GDM1 (cell line): ENCODE data around the gene DAZAP1.

ENCODE experiments used
- DNase-seq: peaks from one replicate; lab custom pipeline; 2025; lab: John Stamatoyannopoulos, UW

DAZAP1 gene

GRCh38 chr19:1459479-1459878 lies 52.1 kb downstream of the DAZAP1 start:
- DNase-seq, result no peak

- no peak for DNase-seq
Observed at GRCh38 chr19:1460033-1460995, 52.9 kb downstream of the DAZAP1 start.

- no peak for DNase-seq
Observed at GRCh38 chr19:1461862-1462261, 54.5 kb downstream of the DAZAP1 start.

GRCh38 chr19:1465191-1466016 lies 58.0 kb downstream of the DAZAP1 start:
- DNase-seq, result no peak

GRCh38 chr19:1466018-1466460 lies 58.7 kb downstream of the DAZAP1 start:
- DNase-seq, result no peak

GRCh38 chr19:1466461-1467214 lies 59.3 kb downstream of the DAZAP1 start:
- DNase-seq, result no peak

- DNase-seq, result no peak
Observed at GRCh38 chr19:1467215-1467489, 59.8 kb downstream of the DAZAP1 start.

- DNase-seq, result no peak
Observed at GRCh38 chr19:1467490-1468273, 60.3 kb downstream of the DAZAP1 start.

- no peak for DNase-seq
Observed at GRCh38 chr19:1468274-1468820, 61.0 kb downstream of the DAZAP1 start.

GRCh38 chr19:1468821-1469254 lies 61.5 kb downstream of the DAZAP1 start:
- no peak for DNase-seq

GRCh38 chr19:1469255-1470054 lies 62.1 kb downstream of the DAZAP1 start:
- DNase-seq, result no peak

- no peak for DNase-seq
Observed at GRCh38 chr19:1470055-1470304, 62.6 kb downstream of the DAZAP1 start.

- no peak for DNase-seq
Observed at GRCh38 chr19:1470305-1471009, 63.1 kb downstream of the DAZAP1 start.

GRCh38 chr19:1471010-1471514 lies 63.7 kb downstream of the DAZAP1 start:
- DNase-seq, result no peak

GRCh38 chr19:1471515-1472160 lies 64.3 kb downstream of the DAZAP1 start:
- DNase-seq, result no peak

GRCh38 chr19:1472231-1473084 lies 65.1 kb downstream of the DAZAP1 start:
- no peak for DNase-seq

GRCh38 chr19:1473085-1473851 lies 65.9 kb downstream of the DAZAP1 start:
- DNase-seq, result no peak
